Activated naive CD8-positive, alpha-beta T cell treated with anti-CD3 and anti-CD28 coated beads for 36 hours (primary cell): ENCODE data around the gene NWD2. TPM values are rescaled to one million over a fixed set of nuclear protein-coding genes. Genes with fewer than 3 reads are reported as not detected.
A peak's percentile ranks its signal among the peaks of the same experiment; 100 is the strongest.

ENCODE experiments used
- DNase-seq: peaks from one replicate; pipeline ENCODE4 v3.0.0; 2021
- H3K27ac Mint-ChIP-seq: one replicate; pipeline ENCODE4 v1.8.0; 2022; ENCODE audit warnings: mild to moderate bottlenecking, moderate library complexity, mixed read lengths
- H3K27me3 Mint-ChIP-seq: one replicate; pipeline ENCODE4 v1.8.0; 2022; ENCODE audit warnings: mild to moderate bottlenecking, mixed read lengths
- H3K36me3 Mint-ChIP-seq: one replicate; pipeline ENCODE4 v1.8.0; 2021; ENCODE audit warnings: mild to moderate bottlenecking, mixed read lengths
- H3K4me1 Mint-ChIP-seq: one replicate; pipeline ENCODE4 v1.8.0; 2021; ENCODE audit warnings: mixed read lengths
- H3K4me3 Mint-ChIP-seq: one replicate; pipeline ENCODE4 v1.8.0; 2022; ENCODE audit warnings: mild to moderate bottlenecking, moderate library complexity, mixed read lengths
- H3K9me3 Mint-ChIP-seq: one replicate; pipeline ENCODE4 v1.8.0; 2022; ENCODE audit warnings: mixed read lengths
- total RNA-seq, 2 experiments: library from RNA; stranded (reverse); gene quantifications; one replicate each; pipeline ENCODE4 v1.2.3, GENCODE V29; 2021

Gene NWD2
- total RNA-seq, 2 experiments from 2014 or later, result not detected

DNA sequence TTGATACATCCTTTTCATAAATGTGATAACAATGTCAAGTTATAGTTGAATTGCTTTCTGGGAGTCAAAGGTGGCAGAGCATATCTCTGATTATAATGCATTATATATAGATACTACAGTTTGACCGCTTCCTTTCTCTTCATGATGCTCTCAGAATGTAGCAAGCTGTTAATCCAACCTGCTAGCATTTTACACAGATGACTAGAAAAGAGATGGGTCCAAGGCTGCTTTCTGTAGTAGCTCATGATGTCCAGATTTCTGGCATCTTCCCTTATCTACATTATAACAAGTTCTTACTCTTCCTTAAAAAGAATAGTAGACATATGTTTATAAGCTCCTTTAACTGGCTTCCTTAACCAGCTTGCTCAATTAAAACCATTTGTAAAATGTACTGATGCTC lies 192.0 kb downstream of the NWD2 start:
- no peak overlapping the region for H3K27ac Mint-ChIP-seq
- no peak for DNase-seq
- peaks cover 21% of the 10 kb centered on the region for H3K27me3 Mint-ChIP-seq
- no peaks in the 10 kb centered on the region for H3K4me1 Mint-ChIP-seq
- H3K9me3 Mint-ChIP-seq, result no peaks in the 10 kb centered on the region
- no peaks in the 10 kb centered on the region for H3K36me3 Mint-ChIP-seq
- no peak overlapping the region for H3K4me3 Mint-ChIP-seq

DNA sequence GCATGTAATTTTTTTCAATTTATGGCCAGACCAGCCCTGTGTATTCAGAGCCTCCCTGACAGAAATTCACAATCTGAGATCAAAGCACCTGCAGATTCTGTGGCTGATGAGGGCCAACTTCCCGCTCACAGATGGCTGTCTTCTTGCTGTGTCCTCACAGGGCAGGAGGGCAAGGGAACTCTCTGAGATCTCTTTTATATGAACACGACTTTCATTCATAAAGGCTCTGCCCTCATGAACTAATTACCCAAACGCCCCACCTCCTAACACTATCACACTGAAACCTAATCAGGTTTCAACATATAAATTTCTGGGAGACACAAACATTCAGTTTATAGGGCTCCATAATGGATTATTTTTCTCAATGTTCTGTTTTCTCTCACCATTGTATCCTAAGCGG lies 192.6 kb downstream of the NWD2 start:
- Mint-ChIP-seq H3K4me1 (no peaks in the 10 kb centered on the region), H3K27ac (no peak overlapping the region), H3K9me3 (no peaks in the 10 kb centered on the region), H3K36me3 (no peaks in the 10 kb centered on the region), H3K4me3 (no peak overlapping the region), H3K27me3 (peaks cover 20% of the 10 kb centered on the region)
- no peak for DNase-seq

DNA sequence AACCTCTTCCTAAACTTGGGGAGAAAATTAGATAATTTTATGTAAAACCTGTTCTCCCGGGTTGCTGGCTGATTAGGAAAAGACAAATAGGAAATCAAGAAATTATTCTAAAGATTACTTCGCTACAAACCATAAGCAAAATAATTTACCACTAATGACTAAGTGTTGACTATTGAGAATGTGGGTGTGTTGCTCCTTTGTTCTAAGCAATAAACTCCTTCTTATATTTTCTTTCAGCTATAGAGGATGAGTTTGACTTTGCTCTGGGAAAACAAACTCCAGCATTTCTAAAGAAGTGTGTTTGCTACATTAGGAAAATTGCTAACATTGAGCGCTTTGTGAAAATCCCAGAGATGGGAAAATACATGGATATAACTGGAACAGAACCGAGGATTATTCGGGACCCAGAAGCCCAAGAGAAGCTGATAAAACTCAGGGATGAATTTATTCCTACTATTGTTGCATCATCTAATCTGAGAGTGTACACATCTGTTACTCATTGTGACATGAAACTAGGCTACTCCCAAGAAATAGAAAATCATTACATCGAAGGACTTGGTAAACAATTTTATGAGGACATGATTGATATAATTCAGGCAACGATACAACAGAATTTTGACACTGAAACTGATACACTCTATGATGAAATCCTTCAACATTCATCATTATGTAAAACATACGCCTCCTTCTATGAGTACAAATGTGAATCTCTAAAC lies 194.2 kb downstream of the NWD2 start:
- Mint-ChIP-seq H3K36me3 (no peaks in the 10 kb centered on the region), H3K4me1 (no peaks in the 10 kb centered on the region), H3K27ac (no peak overlapping the region), H3K4me3 (no peak overlapping the region), H3K9me3 (no peaks in the 10 kb centered on the region), H3K27me3 (peaks cover 25% of the 10 kb centered on the region)
- no peak for DNase-seq

DNA sequence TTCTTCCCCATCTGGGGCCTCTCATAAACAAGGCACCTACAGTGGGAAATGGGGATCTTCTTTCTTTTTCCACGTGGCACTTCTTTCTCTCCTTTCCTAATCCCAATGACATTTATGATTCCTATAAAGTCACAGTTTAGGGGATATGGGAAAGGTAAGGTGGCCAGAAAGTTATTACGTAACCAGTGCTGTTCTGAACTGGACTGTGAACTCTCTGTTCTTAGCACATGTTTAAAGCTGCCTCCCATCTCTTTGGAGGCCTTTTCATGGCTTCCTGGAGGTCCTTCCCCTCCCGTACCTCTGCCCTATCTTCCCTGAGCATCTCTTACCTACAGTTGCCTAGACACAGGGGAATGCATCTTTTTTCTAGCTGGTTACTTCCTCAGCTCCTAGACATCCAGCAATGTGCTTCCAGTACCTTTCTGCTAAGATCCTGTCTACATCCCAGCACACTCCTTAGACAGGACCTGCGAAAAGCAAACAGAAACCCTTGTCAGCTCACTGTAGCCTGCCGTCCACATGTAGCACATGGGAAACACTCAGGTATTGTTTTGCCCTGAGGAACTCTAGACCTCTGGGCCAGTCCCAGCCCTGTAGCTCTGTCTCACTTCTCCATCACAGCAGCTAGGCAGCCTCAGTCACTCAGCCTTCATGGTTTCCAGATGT lies 195.4 kb downstream of the NWD2 start:
- no peaks in the 10 kb centered on the region for H3K9me3 Mint-ChIP-seq
- H3K27me3 Mint-ChIP-seq, result peaks cover 25% of the 10 kb centered on the region
- H3K4me1 Mint-ChIP-seq, result no peaks in the 10 kb centered on the region
- no peaks in the 10 kb centered on the region for H3K36me3 Mint-ChIP-seq
- no peak overlapping the region for H3K27ac Mint-ChIP-seq
- no peak overlapping the region for H3K4me3 Mint-ChIP-seq
- DNase-seq, result no peak

DNA sequence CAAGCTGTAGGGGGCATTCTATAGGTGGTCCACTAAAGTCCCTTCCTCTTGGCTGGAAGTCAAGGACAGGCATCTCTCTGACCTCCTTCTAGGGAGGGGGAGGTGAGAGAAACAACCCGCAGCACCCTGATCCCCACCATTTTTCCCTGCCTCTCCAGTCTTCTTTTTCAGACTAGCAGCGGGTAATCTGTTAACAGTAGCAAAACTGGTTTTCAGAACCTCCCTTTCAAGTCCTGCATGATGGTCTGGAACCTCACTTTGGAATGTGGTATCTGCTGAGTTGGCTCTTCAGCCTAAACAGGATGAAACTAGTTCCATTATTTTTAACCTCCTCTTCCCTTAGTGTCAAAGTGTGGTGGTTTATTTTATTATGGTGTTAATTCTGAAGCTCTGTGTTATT lies 196.0 kb downstream of the NWD2 start:
- Mint-ChIP-seq H3K4me3 (no peak overlapping the region), H3K9me3 (no peaks in the 10 kb centered on the region), H3K4me1 (no peaks in the 10 kb centered on the region), H3K36me3 (no peaks in the 10 kb centered on the region), H3K27ac (no peak overlapping the region), H3K27me3 (peaks cover 25% of the 10 kb centered on the region)
- DNase-seq, result no peak

DNA sequence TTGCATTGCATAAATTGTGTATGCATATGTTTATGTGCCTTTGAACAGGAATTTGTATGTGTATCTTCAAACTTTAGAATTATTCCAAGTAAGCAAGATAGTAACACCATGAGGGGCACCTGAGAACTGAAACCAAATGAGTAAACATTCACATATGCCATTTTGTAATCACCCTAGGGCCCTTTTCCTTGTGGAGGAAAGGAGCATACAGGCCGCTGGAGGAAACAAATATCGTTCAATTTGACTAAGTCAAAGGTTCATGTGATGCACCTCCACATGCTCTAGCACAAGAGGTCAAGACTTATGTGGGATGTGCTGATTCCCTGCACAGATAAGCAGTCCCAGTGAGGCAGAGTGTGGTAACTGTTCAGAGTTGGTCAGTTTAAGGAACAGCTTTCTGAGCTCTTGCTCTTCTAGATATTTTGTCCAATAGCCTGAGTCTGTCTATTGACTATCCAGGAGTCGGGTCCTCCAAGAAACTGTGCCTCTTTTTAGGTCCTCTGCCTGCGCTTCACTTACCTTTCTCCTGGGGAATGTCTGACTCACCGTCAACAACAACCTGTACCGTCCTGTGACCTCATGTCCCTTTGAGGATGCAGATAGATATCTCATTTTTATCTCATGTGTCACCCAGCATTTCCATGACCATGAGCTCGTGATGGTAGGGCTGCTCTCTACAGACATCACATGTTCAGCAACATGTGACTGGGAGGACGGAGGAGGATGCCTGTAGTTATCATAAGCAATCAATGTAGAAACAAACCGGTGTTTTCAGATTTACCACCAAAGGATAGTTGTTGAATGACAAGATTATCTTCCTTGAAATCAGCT lies 196.9 kb downstream of the NWD2 start:
- Mint-ChIP-seq H3K27ac (no peak overlapping the region), H3K4me1 (no peaks in the 10 kb centered on the region), H3K27me3 (peaks cover 30% of the 10 kb centered on the region), H3K36me3 (no peaks in the 10 kb centered on the region), H3K9me3 (no peaks in the 10 kb centered on the region), H3K4me3 (no peak overlapping the region)
- no peak for DNase-seq

GRCh38 chr4:37442062-37442323 lies 197.4 kb downstream of the NWD2 start:
- H3K27ac Mint-ChIP-seq, result no peak overlapping the region
- no peak overlapping the region for H3K4me3 Mint-ChIP-seq

GRCh38 chr4:37443137-37443536 lies 198.6 kb downstream of the NWD2 start:
- H3K4me1 Mint-ChIP-seq, result no peaks in the 10 kb centered on the region
- no peaks in the 10 kb centered on the region for H3K9me3 Mint-ChIP-seq
- no peak overlapping the region for H3K4me3 Mint-ChIP-seq
- no peak for DNase-seq
- no peak overlapping the region for H3K27ac Mint-ChIP-seq
- peaks cover 30% of the 10 kb centered on the region for H3K27me3 Mint-ChIP-seq
- no peaks in the 10 kb centered on the region for H3K36me3 Mint-ChIP-seq

More at GRCh38 chr4:37442062-37442323, 197.4 kb downstream of the NWD2 start:
- no peaks in the 10 kb centered on the region for H3K4me1 Mint-ChIP-seq
- DNase-seq, result no peak
- peaks cover 30% of the 10 kb centered on the region for H3K27me3 Mint-ChIP-seq
- no peaks in the 10 kb centered on the region for H3K9me3 Mint-ChIP-seq
- H3K36me3 Mint-ChIP-seq, result no peaks in the 10 kb centered on the region

DNA sequence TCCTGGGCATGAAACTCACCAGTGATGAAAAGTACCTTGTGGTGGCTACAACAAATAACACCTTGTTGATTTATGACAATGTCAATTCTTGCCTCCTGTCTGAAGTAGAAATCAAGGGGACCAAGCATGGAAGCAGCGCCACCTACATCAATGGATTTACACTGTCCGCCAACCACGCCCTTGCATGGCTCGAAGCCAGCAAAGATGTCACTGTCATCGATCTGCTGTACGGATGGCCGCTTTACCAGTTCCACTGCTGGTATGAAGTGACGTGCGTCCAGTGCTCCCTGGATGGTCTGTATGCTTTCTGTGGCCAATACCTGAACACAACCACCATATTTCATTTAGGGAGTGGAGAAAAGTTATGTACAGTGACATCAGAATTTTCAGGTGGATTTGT lies 200.5 kb downstream of the NWD2 start:
- no peak for DNase-seq
- H3K27me3 Mint-ChIP-seq, result peaks cover 27% of the 10 kb centered on the region
- H3K36me3 Mint-ChIP-seq, result no peaks in the 10 kb centered on the region
- H3K4me1 Mint-ChIP-seq, result no peaks in the 10 kb centered on the region
- H3K4me3 Mint-ChIP-seq, result no peak overlapping the region
- H3K27ac Mint-ChIP-seq, result no peak overlapping the region
- H3K9me3 Mint-ChIP-seq, result no peaks in the 10 kb centered on the region

GRCh38 chr4:37446016-37446415 lies 201.5 kb downstream of the NWD2 start:
- H3K4me3 Mint-ChIP-seq, result no peak overlapping the region
- H3K27me3 Mint-ChIP-seq, result peaks cover 29% of the 10 kb centered on the region
- H3K4me1 Mint-ChIP-seq, result no peaks in the 10 kb centered on the region
- no peak for DNase-seq
- H3K9me3 Mint-ChIP-seq, result no peaks in the 10 kb centered on the region
- H3K27ac Mint-ChIP-seq, result no peak overlapping the region
- H3K36me3 Mint-ChIP-seq, result no peaks in the 10 kb centered on the region

- no peak overlapping the region for H3K4me3 Mint-ChIP-seq
- no peaks in the 10 kb centered on the region for H3K36me3 Mint-ChIP-seq
- H3K9me3 Mint-ChIP-seq, result no peaks in the 10 kb centered on the region
- peaks cover 29% of the 10 kb centered on the region for H3K27me3 Mint-ChIP-seq
- no peaks in the 10 kb centered on the region for H3K4me1 Mint-ChIP-seq
- no peak for DNase-seq
- H3K27ac Mint-ChIP-seq, result no peak overlapping the region
Measured at GRCh38 chr4:37447886-37448285, 203.3 kb downstream of the NWD2 start.

- Mint-ChIP-seq H3K4me3 (no peak overlapping the region), H3K4me1 (peaks cover 8% of the 10 kb centered on the region), H3K27ac (no peak overlapping the region), H3K9me3 (no peaks in the 10 kb centered on the region), H3K36me3 (no peaks in the 10 kb centered on the region), H3K27me3 (peaks cover 34% of the 10 kb centered on the region)
- DNase-seq, result no peak
Measured at GRCh38 chr4:37450309-37450708, 205.8 kb downstream of the NWD2 start.

GRCh38 chr4:37450911-37451310 lies 206.4 kb downstream of the NWD2 start:
- no peaks in the 10 kb centered on the region for H3K36me3 Mint-ChIP-seq
- no peak for DNase-seq
- H3K9me3 Mint-ChIP-seq, result no peaks in the 10 kb centered on the region
- no peak overlapping the region for H3K4me3 Mint-ChIP-seq
- no peak overlapping the region for H3K27ac Mint-ChIP-seq
- peaks cover 8% of the 10 kb centered on the region for H3K4me1 Mint-ChIP-seq
- peaks cover 35% of the 10 kb centered on the region for H3K27me3 Mint-ChIP-seq

- Mint-ChIP-seq H3K27ac (no peak overlapping the region), H3K4me3 (no peak overlapping the region), H3K27me3 (peaks cover 43% of the 10 kb centered on the region), H3K4me1 (peaks cover 8% of the 10 kb centered on the region), H3K9me3 (no peaks in the 10 kb centered on the region), H3K36me3 (no peaks in the 10 kb centered on the region)
- DNase-seq, result no peak
Measured at GRCh38 chr4:37451656-37452055, 207.1 kb downstream of the NWD2 start.

DNA sequence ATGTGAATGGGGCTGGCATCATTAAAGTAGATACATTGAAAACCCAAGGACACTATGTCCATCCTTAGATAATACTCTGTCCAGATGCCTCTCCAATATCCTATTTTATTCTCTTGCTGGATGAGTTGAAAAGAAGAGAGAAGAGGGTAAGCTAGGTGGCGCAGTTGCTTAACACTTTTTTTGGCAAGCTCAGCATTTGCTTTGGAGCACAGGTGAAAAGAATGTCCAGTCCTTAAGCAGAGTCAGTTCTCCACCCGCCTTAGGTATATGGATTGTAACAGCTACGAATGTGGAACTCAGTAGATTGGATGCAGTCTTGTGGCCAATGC lies 208.4 kb downstream of the NWD2 start:
- peaks cover 8% of the 10 kb centered on the region for H3K4me1 Mint-ChIP-seq
- H3K9me3 Mint-ChIP-seq, result no peaks in the 10 kb centered on the region
- peak overlapping the region; percentile 66 for H3K4me3 Mint-ChIP-seq
- no peaks in the 10 kb centered on the region for H3K36me3 Mint-ChIP-seq
- no peak overlapping the region for H3K27ac Mint-ChIP-seq
- DNase-seq, result peak; percentile 31
- H3K27me3 Mint-ChIP-seq, result peaks cover 43% of the 10 kb centered on the region
